Immature natural killer cell (primary cell): ENCODE measurements around the gene CCDC85C. TPM values are rescaled to one million over a fixed set of nuclear protein-coding genes. Genes with fewer than 3 reads are reported as not detected.

Experiments used
- DNase-seq, 3 donors: peaks; one replicate each; pipeline ENCODE4 v3.0.0; 2022; ENCODE audit warnings: mixed read lengths in 1 of 3
- H3K27ac Mint-ChIP-seq, 6 donors: one replicate each; pipeline ENCODE4 v1.8.0; 2020; ENCODE audit warnings: mixed read lengths in 6 of 6, mild to moderate bottlenecking in 5 of 6, inconsistent platforms in 4 of 6, moderate library complexity in 3 of 6
- H3K27me3 Mint-ChIP-seq, 3 donors: one replicate each; pipeline ENCODE4 v1.8.0; 2020 to 2021; ENCODE audit warnings: low read depth in 3 of 3, mild to moderate bottlenecking in 3 of 3, mixed read lengths in 3 of 3, moderate library complexity in 3 of 3, inconsistent platforms in 1 of 3
- H3K36me3 Mint-ChIP-seq, 3 donors: one replicate each; pipeline ENCODE4 v1.8.0; 2020; ENCODE audit warnings: mixed read lengths in 3 of 3, inconsistent platforms in 2 of 3, mild to moderate bottlenecking in 2 of 3
- H3K4me1 Mint-ChIP-seq, 2 donors: one replicate each; pipeline ENCODE4 v1.8.0; 2020; ENCODE audit warnings: inconsistent platforms in 2 of 2, mild to moderate bottlenecking in 2 of 2, mixed read lengths in 2 of 2, moderate library complexity in 1 of 2
- H3K4me3 Mint-ChIP-seq, 5 donors: one replicate each; pipeline ENCODE4 v1.8.0; 2020; ENCODE audit warnings: mild to moderate bottlenecking in 5 of 5, mixed read lengths in 5 of 5, inconsistent platforms in 3 of 5, moderate library complexity in 3 of 5
- H3K9me3 Mint-ChIP-seq, 6 donors: one replicate each; pipeline ENCODE4 v1.8.0; 2020; ENCODE audit warnings: mild to moderate bottlenecking in 6 of 6, mixed read lengths in 6 of 6, inconsistent platforms in 4 of 6, moderate library complexity in 3 of 6
- polyA plus RNA-seq, 3 donors: library from polyadenylated mRNA; unstranded; fragments of 300-500 nt; fragmentation: Illumina TruSeq; gene quantifications; one replicate each; pipeline ENCODE4 v1.2.3, GENCODE V29; 2021

CCDC85C gene
- polyA plus RNA-seq, 3 donors from 2014 or later, result 0.27 to 0.83 (median 0.35) TPM

GRCh38 chr14:99468081-99468480 is 135.9 kb downstream of the CCDC85C start:
- H3K4me1 Mint-ChIP-seq, result peaks cover 95 to 100% of the 10 kb centered on the region in 2 donors

GRCh38 chr14:99467336-99468078 is 136.5 kb downstream of the CCDC85C start:
- no peaks in the 10 kb centered on the region for H3K9me3 Mint-ChIP-seq
- H3K4me1 Mint-ChIP-seq, result peaks cover 94 to 100% of the 10 kb centered on the region in 2 donors
- peaks cover 4 to 17% (median 9%) of the 10 kb centered on the region in 3 donors for H3K36me3 Mint-ChIP-seq
- peak overlapping the region; percentile 46 to 77 (median 65) for H3K4me3 Mint-ChIP-seq
- H3K27ac Mint-ChIP-seq, result peak overlapping the region; percentile 70 to 80 (median 74)
- no peak for DNase-seq
- H3K27me3 Mint-ChIP-seq, result peaks cover 0 to 3% (median 0%) of the 10 kb centered on the region in 3 donors

More at GRCh38 chr14:99468081-99468480, 135.9 kb downstream of the CCDC85C start:
- Mint-ChIP-seq H3K36me3 (peaks cover 3 to 16% (median 8%) of the 10 kb centered on the region in 3 donors), H3K27me3 (peaks cover 0 to 3% (median 0%) of the 10 kb centered on the region in 3 donors), H3K4me3 (peak overlapping the region; percentile 7 to 77 (median 54)), H3K27ac (peak overlapping the region; percentile 70 to 80 (median 80)), H3K9me3 (no peaks in the 10 kb centered on the region)
- no peak for DNase-seq

- DNase-seq, result no peak
- peaks cover 11 to 24% (median 16%) of the 10 kb centered on the region in 3 donors for H3K36me3 Mint-ChIP-seq
- H3K27ac Mint-ChIP-seq, result peak overlapping the region; percentile 69 to 87 (median 78)
- H3K27me3 Mint-ChIP-seq, result peaks cover 0 to 3% (median 0%) of the 10 kb centered on the region in 3 donors
- H3K4me3 Mint-ChIP-seq, result peak overlapping the region in 2 of 5 donors; percentile 18 to 77
- H3K9me3 Mint-ChIP-seq, result no peaks in the 10 kb centered on the region
- peaks cover 96 to 100% of the 10 kb centered on the region in 2 donors for H3K4me1 Mint-ChIP-seq
Measured at GRCh38 chr14:99466758-99467157, 137.2 kb downstream of the CCDC85C start.

GRCh38 chr14:99465288-99465687 is 138.7 kb downstream of the CCDC85C start:
- Mint-ChIP-seq H3K4me3 (no peak overlapping the region), H3K9me3 (no peaks in the 10 kb centered on the region), H3K36me3 (peaks cover 18 to 33% (median 25%) of the 10 kb centered on the region in 3 donors), H3K27me3 (peaks cover 0 to 3% (median 0%) of the 10 kb centered on the region in 3 donors), H3K27ac (peak overlapping the region in 5 of 6 donors; percentile 44 to 87 (median 70)), H3K4me1 (peaks cover 95 to 100% of the 10 kb centered on the region in 2 donors)
- no peak for DNase-seq

- Mint-ChIP-seq H3K4me3 (peak overlapping the region; percentile 43 to 71 (median 54)), H3K27ac (peak overlapping the region; percentile 63 to 87 (median 80)), H3K27me3 (peaks cover 0 to 3% (median 0%) of the 10 kb centered on the region in 3 donors), H3K4me1 (peaks cover 82 to 100% of the 10 kb centered on the region in 2 donors), H3K36me3 (peaks cover 18 to 43% (median 25%) of the 10 kb centered on the region in 3 donors), H3K9me3 (no peaks in the 10 kb centered on the region)
- peak in 2 of 3 donors; percentile 14 to 20 for DNase-seq
Measured at GRCh38 chr14:99463974-99464373, 140.0 kb downstream of the CCDC85C start.

- Mint-ChIP-seq H3K4me1 (peaks cover 65 to 83% of the 10 kb centered on the region in 2 donors), H3K36me3 (peaks cover 24 to 51% (median 33%) of the 10 kb centered on the region in 3 donors), H3K4me3 (peak overlapping the region; percentile 55 to 83 (median 63)), H3K27me3 (peaks cover 0 to 3% (median 0%) of the 10 kb centered on the region in 3 donors), H3K9me3 (no peaks in the 10 kb centered on the region), H3K27ac (peak overlapping the region; percentile 44 to 91 (median 74))
- no peak for DNase-seq
Measured at GRCh38 chr14:99462210-99462609, 141.8 kb downstream of the CCDC85C start.

GRCh38 chr14:99461411-99462085 is 142.5 kb downstream of the CCDC85C start:
- H3K27me3 Mint-ChIP-seq, result peaks cover 0 to 3% (median 0%) of the 10 kb centered on the region in 3 donors
- H3K9me3 Mint-ChIP-seq, result no peaks in the 10 kb centered on the region
- H3K4me3 Mint-ChIP-seq, result peak overlapping the region; percentile 55 to 83 (median 63)
- H3K4me1 Mint-ChIP-seq, result peaks cover 58 to 76% of the 10 kb centered on the region in 2 donors
- DNase-seq, result no peak
- H3K36me3 Mint-ChIP-seq, result peaks cover 27 to 58% (median 39%) of the 10 kb centered on the region in 3 donors
- peak overlapping the region; percentile 44 to 91 (median 82) for H3K27ac Mint-ChIP-seq

- Mint-ChIP-seq H3K4me3 (peak overlapping the region in 1 of 5 donors; percentile 30), H3K27ac (peak overlapping the region; percentile 25 to 82 (median 71)), H3K36me3 (peaks cover 27 to 59% (median 40%) of the 10 kb centered on the region in 3 donors)
Measured at GRCh38 chr14:99460793-99461192, 143.2 kb downstream of the CCDC85C start.

GRCh38 chr14:99459481-99460100 is 144.4 kb downstream of the CCDC85C start:
- DNase-seq, result no peak
- Mint-ChIP-seq H3K9me3 (no peaks in the 10 kb centered on the region), H3K27me3 (no peaks in the 10 kb centered on the region), H3K4me1 (peaks cover 40 to 57% of the 10 kb centered on the region in 2 donors), H3K4me3 (no peak overlapping the region), H3K27ac (peak overlapping the region; percentile 6 to 76 (median 52)), H3K36me3 (peaks cover 32 to 64% (median 45%) of the 10 kb centered on the region in 3 donors)

More at GRCh38 chr14:99460793-99461192, 143.2 kb downstream of the CCDC85C start:
- H3K4me1 Mint-ChIP-seq, result peaks cover 51 to 69% of the 10 kb centered on the region in 2 donors
- H3K27me3 Mint-ChIP-seq, result no peaks in the 10 kb centered on the region
- no peak for DNase-seq
- H3K9me3 Mint-ChIP-seq, result no peaks in the 10 kb centered on the region

GRCh38 chr14:99454246-99454645 is 149.8 kb downstream of the CCDC85C start:
- Mint-ChIP-seq H3K27ac (peak overlapping the region in 3 of 6 donors; percentile 20 to 78 (median 64)), H3K36me3 (peaks cover 24 to 45% (median 24%) of the 10 kb centered on the region in 3 donors), H3K4me1 (peaks cover 39% of the 10 kb centered on the region in 2 donors), H3K27me3 (peaks cover 0 to 2% (median 0%) of the 10 kb centered on the region in 3 donors), H3K9me3 (no peaks in the 10 kb centered on the region), H3K4me3 (no peak overlapping the region)
- DNase-seq, result no peak

GRCh38 chr14:99452968-99453367 is 151.0 kb downstream of the CCDC85C start:
- H3K4me3 Mint-ChIP-seq, result peak overlapping the region in 1 of 5 donors; percentile 28
- peaks cover 25 to 47% (median 29%) of the 10 kb centered on the region in 3 donors for H3K36me3 Mint-ChIP-seq
- no peaks in the 10 kb centered on the region for H3K9me3 Mint-ChIP-seq
- H3K27ac Mint-ChIP-seq, result peak overlapping the region in 5 of 6 donors; percentile 28 to 63 (median 55)
- peaks cover 0 to 2% (median 0%) of the 10 kb centered on the region in 3 donors for H3K27me3 Mint-ChIP-seq
- no peak for DNase-seq
- peaks cover 49 to 52% of the 10 kb centered on the region in 2 donors for H3K4me1 Mint-ChIP-seq

- H3K4me1 Mint-ChIP-seq, result peaks cover 64 to 69% of the 10 kb centered on the region in 2 donors
- H3K9me3 Mint-ChIP-seq, result no peaks in the 10 kb centered on the region
- peak overlapping the region; percentile 83 to 97 (median 91) for H3K27ac Mint-ChIP-seq
- H3K36me3 Mint-ChIP-seq, result peaks cover 24 to 45% (median 34%) of the 10 kb centered on the region in 3 donors
- DNase-seq, result no peak
- H3K27me3 Mint-ChIP-seq, result peaks cover 0 to 2% (median 0%) of the 10 kb centered on the region in 3 donors
- H3K4me3 Mint-ChIP-seq, result peak overlapping the region; percentile 0 to 78 (median 66)
Measured at GRCh38 chr14:99451234-99451633, 152.8 kb downstream of the CCDC85C start.

- H3K4me1 Mint-ChIP-seq, result peaks cover 72 to 73% of the 10 kb centered on the region in 2 donors
- H3K27me3 Mint-ChIP-seq, result peaks cover 0 to 2% (median 0%) of the 10 kb centered on the region in 3 donors
- no peaks in the 10 kb centered on the region for H3K9me3 Mint-ChIP-seq
- H3K4me3 Mint-ChIP-seq, result peak overlapping the region; percentile 55 to 82 (median 66)
- H3K27ac Mint-ChIP-seq, result peak overlapping the region; percentile 81 to 97 (median 91)
- peaks cover 29 to 50% (median 38%) of the 10 kb centered on the region in 3 donors for H3K36me3 Mint-ChIP-seq
- DNase-seq, result peak in 2 of 3 donors; percentile 24 to 31
Measured at GRCh38 chr14:99450266-99450665, 153.7 kb downstream of the CCDC85C start.
